SJSA1 (cell line): ENCODE measurements around the gene DSTN. TPM values are rescaled to one million over a fixed set of nuclear protein-coding genes. Genes with fewer than 3 reads are reported as not detected.

ENCODE experiments used
- DNase-seq, 2 experiments: peaks; one replicate each; pipeline ENCODE4 v3.0.0-alpha.2; 2015 to 2020; ENCODE audit warnings: low spot score in 2 of 2, low read depth in 1 of 2
- H3K27ac ChIP-seq: fragments of 250-450 bp; sonication (Bioruptor Pico); 2 replicates; pipeline ENCODE4 v1.5.1; 2020; ENCODE audit warnings: mild to moderate bottlenecking, moderate library complexity
- H3K27me3 ChIP-seq: fragments of 250-450 bp; sonication (Bioruptor Pico); replicated peaks from 2 replicates; pipeline ENCODE4 v1.5.1; 2020; ENCODE audit warnings: mild to moderate bottlenecking, moderate library complexity
- H3K36me3 ChIP-seq: fragments of 250-450 bp; sonication (Bioruptor Pico); 2 replicates; pipeline ENCODE4 v1.5.1; 2020; ENCODE audit warnings: mild to moderate bottlenecking
- H3K4me1 ChIP-seq: fragments of 250-450 bp; sonication (Bioruptor Pico); replicated peaks from 2 replicates; pipeline ENCODE4 v1.6.1; 2021; ENCODE audit warnings: mild to moderate bottlenecking
- H3K4me3 ChIP-seq: fragments of 250-450 bp; sonication (Bioruptor Pico); 2 replicates; pipeline ENCODE4 v1.5.1; 2020; ENCODE audit warnings: mild to moderate bottlenecking
- H3K9me3 ChIP-seq: fragments of 250-450 bp; sonication (Bioruptor Pico); replicated peaks from 2 replicates; pipeline ENCODE4 v1.5.1; 2020; ENCODE audit warnings: mild to moderate bottlenecking
- total RNA-seq: library from RNA; depleted of rRNA; stranded (reverse); fragments of >200 nt; shearing (Covaris generic); gene quantifications from 2 replicates; pipeline ENCODE4 v1.2.3, GENCODE V29; 2014

Gene DSTN
- total RNA-seq, 1 experiment from 2014 or later = 480 TPM

GRCh38 chr20:17630806-17631195 lies 60.9 kb downstream of the DSTN start:
- Histone ChIP-seq H3K27ac (no peak overlapping the region), H3K9me3 (no peaks in the 10 kb centered on the region), H3K27me3 (no peaks in the 10 kb centered on the region), H3K4me3 (no peak overlapping the region), H3K4me1 (no peaks in the 10 kb centered on the region), H3K36me3 (peaks cover 100% of the 10 kb centered on the region)
- no peak for DNase-seq

DNA sequence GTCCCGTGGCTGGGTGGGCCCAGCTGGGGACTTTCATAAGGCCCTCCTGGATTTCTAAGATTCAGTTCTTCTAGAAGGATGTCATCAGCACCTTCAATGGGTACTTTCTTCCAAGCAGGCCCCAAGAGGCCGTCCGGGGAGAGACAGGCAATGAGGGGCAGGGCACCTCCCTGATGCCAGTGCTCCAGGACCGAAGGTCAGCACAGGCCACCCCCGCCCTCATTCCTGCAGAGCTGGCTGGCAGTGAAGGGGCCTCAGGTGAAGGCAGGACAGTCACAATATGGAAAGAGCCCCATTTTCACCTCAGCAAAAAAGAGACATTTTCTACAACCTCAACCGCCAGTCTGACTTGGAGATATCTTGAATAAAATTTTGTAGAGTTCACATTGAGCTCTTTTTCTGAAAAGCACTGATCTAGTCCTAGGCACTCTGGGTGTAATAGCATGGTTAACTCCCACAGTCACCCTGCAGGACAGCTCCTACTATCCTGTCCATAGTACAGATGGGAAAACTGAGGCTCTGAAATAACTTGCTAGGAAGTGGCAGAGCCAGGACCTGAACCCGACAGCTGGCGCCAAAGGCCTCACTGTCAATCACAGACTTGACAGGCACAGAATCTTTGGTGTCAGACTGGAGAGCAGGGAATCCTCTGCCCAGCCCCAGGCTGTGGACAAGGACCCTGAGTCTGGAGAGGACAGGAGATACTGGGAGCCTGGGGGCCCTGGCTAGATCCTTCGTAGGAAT lies 61.9 kb downstream of the DSTN start:
- Histone ChIP-seq H3K27ac (no peak overlapping the region), H3K4me1 (no peaks in the 10 kb centered on the region), H3K27me3 (no peaks in the 10 kb centered on the region), H3K36me3 (peaks cover 100% of the 10 kb centered on the region), H3K9me3 (no peaks in the 10 kb centered on the region), H3K4me3 (no peak overlapping the region)
- no peak for DNase-seq

- H3K36me3 ChIP-seq = peaks cover 100% of the 10 kb centered on the region
- no peaks in the 10 kb centered on the region for H3K27me3 ChIP-seq
- no peak overlapping the region for H3K27ac ChIP-seq
- DNase-seq = no peak
- H3K4me3 ChIP-seq = no peak overlapping the region
- no peaks in the 10 kb centered on the region for H3K4me1 ChIP-seq
- H3K9me3 ChIP-seq = no peaks in the 10 kb centered on the region
Measured at GRCh38 chr20:17633221-17633849, 63.5 kb downstream of the DSTN start.

GRCh38 chr20:17633850-17634500 lies 64.1 kb downstream of the DSTN start:
- Histone ChIP-seq H3K27me3 (no peaks in the 10 kb centered on the region), H3K27ac (no peak overlapping the region), H3K4me1 (no peaks in the 10 kb centered on the region), H3K9me3 (no peaks in the 10 kb centered on the region), H3K36me3 (peaks cover 100% of the 10 kb centered on the region), H3K4me3 (no peak overlapping the region)
- DNase-seq = no peak

DNA sequence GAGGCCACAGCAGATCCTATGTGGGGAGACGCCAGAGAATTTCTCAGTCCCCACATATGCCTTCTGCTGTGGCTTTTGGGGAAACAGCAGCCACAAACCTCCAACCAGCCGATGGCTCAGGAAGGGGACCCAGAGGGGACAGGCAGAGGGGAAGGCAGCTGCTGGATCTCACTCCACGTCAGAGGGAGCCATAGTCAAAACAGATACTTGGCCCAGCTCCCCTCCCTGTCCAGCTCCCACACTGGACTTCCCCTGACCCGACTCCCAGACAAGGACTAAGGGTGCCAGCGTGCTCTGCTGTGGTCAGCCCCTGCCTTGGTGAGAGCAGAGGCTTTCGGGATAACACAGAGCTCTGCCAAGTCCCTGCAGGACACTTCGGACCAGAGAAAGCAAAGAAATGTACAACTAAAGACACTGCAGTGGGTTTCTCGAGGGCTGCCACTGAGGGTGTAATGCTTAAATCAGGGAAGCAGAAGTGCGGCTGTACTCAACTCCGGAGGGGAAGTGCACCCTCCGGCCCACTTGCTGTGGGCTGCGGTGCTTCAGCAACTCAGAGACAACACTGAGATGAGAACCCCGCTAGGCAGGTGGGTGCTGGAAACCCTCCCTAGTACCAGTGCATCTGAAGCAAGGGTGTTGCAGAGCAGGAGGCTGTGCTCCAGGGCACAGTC lies 64.9 kb downstream of the DSTN start:
- peaks cover 99% of the 10 kb centered on the region for H3K36me3 ChIP-seq

GRCh38 chr20:17635332-17636244 lies 65.7 kb downstream of the DSTN start:
- no peak for DNase-seq
- H3K4me1 ChIP-seq = no peaks in the 10 kb centered on the region
- H3K27me3 ChIP-seq = no peaks in the 10 kb centered on the region
- no peak overlapping the region for H3K27ac ChIP-seq
- 0 out of 2 replicates have a peak, but pooled peaks cover 2% of the 10 kb centered on the region for H3K9me3 ChIP-seq
- H3K4me3 ChIP-seq = no peak overlapping the region
- H3K36me3 ChIP-seq = peaks cover 99% of the 10 kb centered on the region

More for the DNA sequence above, 64.9 kb downstream of the DSTN start:
- Histone ChIP-seq H3K4me1 (no peaks in the 10 kb centered on the region), H3K27me3 (no peaks in the 10 kb centered on the region), H3K27ac (no peak overlapping the region), H3K9me3 (0 out of 2 replicates have a peak, but pooled peaks cover 2% of the 10 kb centered on the region), H3K4me3 (no peak overlapping the region)
- DNase-seq = no peak

GRCh38 chr20:17636523-17637412 lies 66.9 kb downstream of the DSTN start:
- Histone ChIP-seq H3K27ac (no peak overlapping the region), H3K27me3 (no peaks in the 10 kb centered on the region), H3K4me1 (no peaks in the 10 kb centered on the region), H3K4me3 (no peak overlapping the region), H3K36me3 (peaks cover 99% of the 10 kb centered on the region), H3K9me3 (0 out of 2 replicates have a peak, but pooled peaks cover 2% of the 10 kb centered on the region)
- no peak for DNase-seq

- H3K27ac ChIP-seq = no peak overlapping the region
- H3K27me3 ChIP-seq = no peaks in the 10 kb centered on the region
- H3K4me3 ChIP-seq = no peak overlapping the region
- peaks cover 99% of the 10 kb centered on the region for H3K36me3 ChIP-seq
- DNase-seq = no peak
- H3K4me1 ChIP-seq = no peaks in the 10 kb centered on the region
- 0 out of 2 replicates have a peak, but pooled peaks cover 2% of the 10 kb centered on the region for H3K9me3 ChIP-seq
Measured at GRCh38 chr20:17637413-17637780, 67.5 kb downstream of the DSTN start.

GRCh38 chr20:17637985-17638640 lies 68.2 kb downstream of the DSTN start:
- Histone ChIP-seq H3K9me3 (0 out of 2 replicates have a peak, but pooled peaks cover 2% of the 10 kb centered on the region), H3K4me1 (no peaks in the 10 kb centered on the region), H3K36me3 (peaks cover 98% of the 10 kb centered on the region), H3K4me3 (no peak overlapping the region), H3K27me3 (no peaks in the 10 kb centered on the region), H3K27ac (no peak overlapping the region)
- no peak for DNase-seq

DNA sequence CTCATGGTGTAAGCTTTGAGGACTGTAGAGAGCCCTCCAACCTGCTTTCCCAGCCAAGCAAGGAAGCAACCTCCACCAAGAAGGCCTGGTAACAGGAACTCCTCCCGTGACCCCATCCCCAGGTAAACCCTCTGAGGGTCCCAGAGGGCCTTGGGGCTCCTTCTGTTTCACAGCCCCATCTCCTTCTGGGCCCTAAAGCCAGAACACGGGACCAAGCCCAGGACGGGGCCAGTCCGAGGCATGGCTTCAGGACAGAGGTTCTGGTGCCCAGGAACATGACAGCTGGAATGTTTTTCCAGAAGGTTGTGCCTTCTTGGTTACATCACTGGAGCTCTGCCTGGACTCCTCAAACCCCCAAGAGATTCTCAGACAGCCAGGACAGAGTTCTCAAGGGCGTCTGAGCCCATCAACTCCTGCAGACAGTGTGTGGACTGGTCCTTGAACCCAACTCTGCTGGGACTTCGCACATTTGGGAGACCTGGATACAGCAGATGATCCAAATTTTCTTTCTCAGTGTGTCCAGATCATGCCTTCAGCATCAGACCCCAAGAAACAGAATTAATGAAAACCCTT lies 69.0 kb downstream of the DSTN start:
- Histone ChIP-seq H3K36me3 (peaks cover 96% of the 10 kb centered on the region), H3K9me3 (0 out of 2 replicates have a peak, but pooled peaks cover 2% of the 10 kb centered on the region), H3K4me1 (no peaks in the 10 kb centered on the region), H3K4me3 (no peak overlapping the region), H3K27ac (no peak overlapping the region), H3K27me3 (no peaks in the 10 kb centered on the region)
- no peak for DNase-seq

GRCh38 chr20:17640146-17640874 lies 70.4 kb downstream of the DSTN start:
- Histone ChIP-seq H3K27ac (no peak overlapping the region), H3K36me3 (peaks cover 95% of the 10 kb centered on the region), H3K27me3 (no peaks in the 10 kb centered on the region), H3K4me3 (no peak overlapping the region), H3K9me3 (0 out of 2 replicates have a peak, but pooled peaks cover 2% of the 10 kb centered on the region), H3K4me1 (no peaks in the 10 kb centered on the region)
- no peak for DNase-seq
